K562 (cell line): ENCODE results near the gene SYNGR3. TPM values are rescaled to one million over a fixed set of nuclear protein-coding genes. Genes with fewer than 3 reads are reported as not detected.

Experiments used
- HDGF ChIP-seq: fragments of 450-650 bp; IDR thresholded peaks from 2 replicates; pipeline ENCODE4 v1.6.1; 2016
- KDM2B ChIP-seq: fragments of 250-450 bp; sonication (Bioruptor Pico); IDR thresholded peaks from 2 replicates; pipeline ENCODE4 v1.8.0; 2021; ENCODE audit warnings: mild to moderate bottlenecking, moderate library complexity
- MAFF ChIP-seq: IDR thresholded peaks from 2 replicates; pipeline ENCODE4 v1.6.1; 2012; ENCODE audit warnings: low read length, improper control_type of control experiment
- SETDB1 ChIP-seq: IDR thresholded peaks from one replicate; pipeline ENCODE4 v1.6.1; 2012; ENCODE audit warnings: low read length, control low read depth, inconsistent platforms
- ZBED1 ChIP-seq: IDR thresholded peaks from 2 replicates; pipeline ENCODE4 v1.6.1; 2014
- ZNF140 ChIP-seq: fragments of 250-450 bp; sonication (Bioruptor Pico); IDR thresholded peaks from 2 replicates; pipeline ENCODE4 v1.8.0; 2021; ENCODE audit warnings: moderate library complexity, mild to moderate bottlenecking, inconsistent platforms
- ZNF3 ChIP-seq: fragments of 250-450 bp; sonication (Bioruptor Pico); IDR thresholded peaks from 2 replicates; pipeline ENCODE4 v1.5.0; 2021; ENCODE audit warnings: mild to moderate bottlenecking, moderate library complexity
- polyA plus RNA-seq, 8 experiments: library from polyadenylated mRNA; depleted of rRNA in 4 of 8; stranded (reverse) in 5 of 8; unstranded in 3 of 8; fragments of >200 nt; fragmentation: Nextera tagmentation in 2 of 8; fragmentation: Illumina TruSeq in 1 of 8; extraction: Ambion mirVana in 2 of 8; extraction: Trizol in 1 of 8; gene quantifications; 2 replicates each; pipeline versions ENCODE4 v1.2.1 to v1.2.3, GENCODE V29; 2011 to 2014; ENCODE audit warnings: inconsistent platforms in 1 of 8, missing spikeins in 1 of 8
- total RNA-seq, 7 experiments: library from RNA; depleted of rRNA in 6 of 7; stranded (reverse); fragments of >200 nt in 6 of 7; fragmentation: Illumina TruSeq in 2 of 7; extraction: Trizol in 2 of 7; gene quantifications; 2 replicates each; pipeline versions ENCODE4 v1.2.1 to v1.2.3, GENCODE V29; 2011 to 2021; ENCODE audit warnings: low replicate concordance in 1 of 7
- TF ChIP-seq, protein P1 (sequence below), 2 experiments: fragments of 450-650 bp; formaldehyde crosslinking in 1 of 2; IDR thresholded peaks; 2 replicates each; pipeline versions ENCODE4 v1.4.0 to v1.6.1; 2014 to 2020; ENCODE audit warnings: mild to moderate bottlenecking in 2 of 2, borderline replicate concordance in 1 of 2, low read depth in 1 of 2
- TF ChIP-seq, protein P2 (sequence below): sonication (generic); formaldehyde crosslinking; IDR thresholded peaks from 2 replicates; pipeline ENCODE4 v1.8.0; 2023; ENCODE audit warnings: mild to moderate bottlenecking, missing genetic modification reagents
- TF ChIP-seq, protein P3 (sequence below): fragments of 250-450 bp; sonication (Bioruptor Pico); IDR thresholded peaks from 2 replicates; pipeline ENCODE4 v1.4.0; 2020

The SYNGR3 gene
- total and polyA plus RNA-seq, 9 of the 15 experiments (the other 6 are each of a cell fraction or from before 2014, with no cell fraction given) = 3.7 to 69.2 (median 36.3) TPM

DNA sequence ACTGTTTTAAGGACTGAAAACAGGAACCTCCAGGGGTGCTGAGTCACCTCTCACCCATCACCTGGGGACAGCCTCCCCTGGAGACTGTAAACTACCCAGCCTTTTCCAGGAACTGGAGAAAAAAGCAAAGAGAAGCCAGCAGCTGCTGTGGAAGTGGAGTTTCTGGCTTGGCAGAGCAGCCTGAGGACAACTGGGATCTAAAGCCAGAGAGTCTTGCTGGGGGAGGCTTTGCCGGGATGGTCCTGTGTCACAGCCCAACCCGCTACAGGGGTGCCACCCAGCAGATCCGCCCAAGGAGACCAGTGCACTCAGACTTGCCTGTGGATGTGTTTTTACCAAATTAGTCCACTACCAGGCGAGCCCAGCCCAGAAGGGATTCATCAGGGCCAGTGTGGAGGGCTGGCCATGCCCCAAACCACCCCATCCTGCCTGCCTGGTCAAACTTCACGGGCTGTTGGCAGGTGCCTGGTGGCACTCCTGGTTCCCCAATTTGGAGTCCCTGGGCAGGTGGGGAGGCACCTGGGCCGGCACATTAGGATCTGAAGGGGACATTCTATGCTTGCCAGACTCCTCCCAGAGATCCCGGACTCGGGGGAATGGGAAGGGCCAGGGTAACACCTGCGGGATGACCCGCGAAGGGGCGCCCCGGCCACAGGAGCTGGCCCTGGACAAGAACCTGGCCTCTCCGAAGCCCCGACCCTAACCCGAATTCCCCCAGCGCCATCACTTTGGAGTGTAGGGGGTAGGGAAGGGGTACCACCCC lies 47.5 kb upstream of the SYNGR3 start (continued):
- TF ChIP-seq, protein P1, sequence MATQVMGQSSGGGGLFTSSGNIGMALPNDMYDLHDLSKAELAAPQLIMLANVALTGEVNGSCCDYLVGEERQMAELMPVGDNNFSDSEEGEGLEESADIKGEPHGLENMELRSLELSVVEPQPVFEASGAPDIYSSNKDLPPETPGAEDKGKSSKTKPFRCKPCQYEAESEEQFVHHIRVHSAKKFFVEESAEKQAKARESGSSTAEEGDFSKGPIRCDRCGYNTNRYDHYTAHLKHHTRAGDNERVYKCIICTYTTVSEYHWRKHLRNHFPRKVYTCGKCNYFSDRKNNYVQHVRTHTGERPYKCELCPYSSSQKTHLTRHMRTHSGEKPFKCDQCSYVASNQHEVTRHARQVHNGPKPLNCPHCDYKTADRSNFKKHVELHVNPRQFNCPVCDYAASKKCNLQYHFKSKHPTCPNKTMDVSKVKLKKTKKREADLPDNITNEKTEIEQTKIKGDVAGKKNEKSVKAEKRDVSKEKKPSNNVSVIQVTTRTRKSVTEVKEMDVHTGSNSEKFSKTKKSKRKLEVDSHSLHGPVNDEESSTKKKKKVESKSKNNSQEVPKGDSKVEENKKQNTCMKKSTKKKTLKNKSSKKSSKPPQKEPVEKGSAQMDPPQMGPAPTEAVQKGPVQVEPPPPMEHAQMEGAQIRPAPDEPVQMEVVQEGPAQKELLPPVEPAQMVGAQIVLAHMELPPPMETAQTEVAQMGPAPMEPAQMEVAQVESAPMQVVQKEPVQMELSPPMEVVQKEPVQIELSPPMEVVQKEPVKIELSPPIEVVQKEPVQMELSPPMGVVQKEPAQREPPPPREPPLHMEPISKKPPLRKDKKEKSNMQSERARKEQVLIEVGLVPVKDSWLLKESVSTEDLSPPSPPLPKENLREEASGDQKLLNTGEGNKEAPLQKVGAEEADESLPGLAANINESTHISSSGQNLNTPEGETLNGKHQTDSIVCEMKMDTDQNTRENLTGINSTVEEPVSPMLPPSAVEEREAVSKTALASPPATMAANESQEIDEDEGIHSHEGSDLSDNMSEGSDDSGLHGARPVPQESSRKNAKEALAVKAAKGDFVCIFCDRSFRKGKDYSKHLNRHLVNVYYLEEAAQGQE (IDR thresholded peaks at IDR 0.05; ENCODE audit: borderline replicate concordance) = no peak; the same call in 1 of the 2 replicates
- TF ChIP-seq, protein P1 (CRISPR knock-in tag; IDR thresholded peaks at IDR 0.05; ENCODE audit: low read depth) = no peak
- TF ChIP-seq ZNF140 (CRISPR knock-in tag) = no peak
- TF ChIP-seq MAFF = peak; percentile 90
- no peak for TF ChIP-seq ZNF3 (CRISPR knock-in tag)
- no peak for TF ChIP-seq HDGF
- TF ChIP-seq, protein P2, sequence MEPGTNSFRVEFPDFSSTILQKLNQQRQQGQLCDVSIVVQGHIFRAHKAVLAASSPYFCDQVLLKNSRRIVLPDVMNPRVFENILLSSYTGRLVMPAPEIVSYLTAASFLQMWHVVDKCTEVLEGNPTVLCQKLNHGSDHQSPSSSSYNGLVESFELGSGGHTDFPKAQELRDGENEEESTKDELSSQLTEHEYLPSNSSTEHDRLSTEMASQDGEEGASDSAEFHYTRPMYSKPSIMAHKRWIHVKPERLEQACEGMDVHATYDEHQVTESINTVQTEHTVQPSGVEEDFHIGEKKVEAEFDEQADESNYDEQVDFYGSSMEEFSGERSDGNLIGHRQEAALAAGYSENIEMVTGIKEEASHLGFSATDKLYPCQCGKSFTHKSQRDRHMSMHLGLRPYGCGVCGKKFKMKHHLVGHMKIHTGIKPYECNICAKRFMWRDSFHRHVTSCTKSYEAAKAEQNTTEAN (CRISPR knock-in tag) = no peak
- TF ChIP-seq KDM2B = no peak
- TF ChIP-seq, protein P3, sequence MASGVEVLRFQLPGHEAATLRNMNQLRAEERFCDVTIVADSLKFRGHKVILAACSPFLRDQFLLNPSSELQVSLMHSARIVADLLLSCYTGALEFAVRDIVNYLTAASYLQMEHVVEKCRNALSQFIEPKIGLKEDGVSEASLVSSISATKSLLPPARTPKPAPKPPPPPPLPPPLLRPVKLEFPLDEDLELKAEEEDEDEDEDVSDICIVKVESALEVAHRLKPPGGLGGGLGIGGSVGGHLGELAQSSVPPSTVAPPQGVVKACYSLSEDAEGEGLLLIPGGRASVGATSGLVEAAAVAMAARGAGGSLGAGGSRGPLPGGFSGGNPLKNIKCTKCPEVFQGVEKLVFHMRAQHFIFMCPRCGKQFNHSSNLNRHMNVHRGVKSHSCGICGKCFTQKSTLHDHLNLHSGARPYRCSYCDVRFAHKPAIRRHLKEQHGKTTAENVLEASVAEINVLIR = no peak
- no peak for TF ChIP-seq ZBED1
- no peak for TF ChIP-seq SETDB1
